HG02798 (cell line): ENCODE measurements around the gene G6PC2.
"Not testable (repeated sequence)": the region's sequence is repeated elsewhere in the genome, so short reads cannot be mapped to it uniquely, and the experiment has no call there.

Experiments
- ATAC-seq: cut with Tn5 transposase; IDR thresholded peaks from one replicate; pipeline ENCODE4 v1.9.1; 2021; ENCODE audit warnings: mild to moderate bottlenecking; ENCODE audit not compliant: unreplicated experiment, poor library complexity

G6PC2 gene

GRCh38 chr2:168901003-168901402 is at the start of gene G6PC2:
Gene G6PC2, plus strand, starts transcription at chr2:168901291. Its CDS starts 41 bp downstream, at chr2:168901332.
- no peak for ATAC-seq

GRCh38 chr2:168851674-168852320 is 49.3 kb upstream of the G6PC2 start:
- ATAC-seq, result no peak

GRCh38 chr2:168852481-168852880 is 48.6 kb upstream of the G6PC2 start:
- ATAC-seq, result no peak

GRCh38 chr2:168853471-168853870 is 47.6 kb upstream of the G6PC2 start:
- ATAC-seq, result no peak

GRCh38 chr2:168854651-168855050 is 46.4 kb upstream of the G6PC2 start:
- ATAC-seq, result no peak

GRCh38 chr2:168855601-168856000 is 45.5 kb upstream of the G6PC2 start:
- ATAC-seq, result no peak

- no peak for ATAC-seq
Observed at GRCh38 chr2:168858146-168858545, 42.9 kb upstream of the G6PC2 start.

GRCh38 chr2:168867164-168867563 is 33.9 kb upstream of the G6PC2 start:
- ATAC-seq, result not testable (repeated sequence)

GRCh38 chr2:168870369-168870768 is 30.7 kb upstream of the G6PC2 start:
- not testable (repeated sequence) for ATAC-seq

- not testable (repeated sequence) for ATAC-seq
Observed at GRCh38 chr2:168870824-168871223, 30.3 kb upstream of the G6PC2 start.

- ATAC-seq, result no peak
Observed at GRCh38 chr2:168874368-168875054, 26.6 kb upstream of the G6PC2 start.

- not testable (repeated sequence) for ATAC-seq
Observed at GRCh38 chr2:168882163-168882562, 18.9 kb upstream of the G6PC2 start.

GRCh38 chr2:168884975-168885374 is 16.1 kb upstream of the G6PC2 start:
- no peak for ATAC-seq

GRCh38 chr2:168889635-168890005 is 11.5 kb upstream of the G6PC2 start:
- no peak for ATAC-seq

GRCh38 chr2:168890006-168890782 is 10.9 kb upstream of the G6PC2 start, which contains the start of gene SPC25:
Gene SPC25, minus strand, starts transcription at chr2:168890430. Its CDS starts 911 bp downstream, at chr2:168889519.
- ATAC-seq, result peak; percentile 100

GRCh38 chr2:168892327-168892726 is 8.8 kb upstream of the G6PC2 start:
- ATAC-seq, result no peak

GRCh38 chr2:168894101-168894500 is 7.0 kb upstream of the G6PC2 start:
- no peak for ATAC-seq

- ATAC-seq, result no peak
Observed at GRCh38 chr2:168894720-168895119, 6.4 kb upstream of the G6PC2 start.

GRCh38 chr2:168895771-168896170 is 5.3 kb upstream of the G6PC2 start:
- no peak for ATAC-seq

GRCh38 chr2:168896783-168897182 is 4.3 kb upstream of the G6PC2 start:
- no peak for ATAC-seq

- ATAC-seq, result no peak
Observed at GRCh38 chr2:168897449-168897848, 3.6 kb upstream of the G6PC2 start.
